ENCODE results near the gene NCBP2.

The NCBP2 gene

DNA sequence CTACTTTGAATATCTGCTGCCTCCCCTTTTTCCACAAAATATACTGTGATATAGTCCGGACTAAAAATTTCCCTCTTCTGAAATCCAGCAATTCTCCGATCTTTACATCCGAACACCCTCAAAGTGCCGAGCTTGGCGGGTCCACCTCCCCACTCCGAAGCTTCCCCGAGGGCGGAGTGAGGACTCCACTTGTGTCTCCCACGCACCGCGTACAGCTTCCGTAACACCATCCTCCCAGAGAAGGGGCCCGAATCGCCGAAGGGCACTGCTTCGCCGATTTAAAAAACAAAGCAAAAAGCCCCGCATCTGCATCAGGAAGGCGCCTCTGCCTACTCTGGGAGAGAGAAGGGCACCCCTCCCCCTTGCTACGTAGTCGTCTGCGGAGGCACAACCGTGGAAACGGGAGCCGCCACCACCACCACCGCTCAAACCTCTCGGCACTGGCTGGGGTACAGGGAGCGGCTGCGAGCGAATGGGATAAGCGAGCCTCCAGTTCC, 551 bp downstream of the NCBP2 start:
- H3K4me2 ChIP-seq: peak overlapping the region; percentile 73
- no peaks in the 10 kb centered on the region for H3K27me3 ChIP-seq (ENCODE audit: insufficient read depth, low read depth)
- peak overlapping the region; percentile 78 for H2AFZ ChIP-seq (ENCODE audit: low read depth)
- peaks cover 14% of the 10 kb centered on the region; the same call in 1 of the 2 replicates for H3K36me3 ChIP-seq (ENCODE audit: insufficient read depth)
- H3K9ac ChIP-seq: peak overlapping the region; percentile 92
- H3K4me1 ChIP-seq (ENCODE audit: low read depth, poor library complexity, severe bottlenecking): peaks cover 20% of the 10 kb centered on the region
- TF ChIP-seq, protein P1, sequence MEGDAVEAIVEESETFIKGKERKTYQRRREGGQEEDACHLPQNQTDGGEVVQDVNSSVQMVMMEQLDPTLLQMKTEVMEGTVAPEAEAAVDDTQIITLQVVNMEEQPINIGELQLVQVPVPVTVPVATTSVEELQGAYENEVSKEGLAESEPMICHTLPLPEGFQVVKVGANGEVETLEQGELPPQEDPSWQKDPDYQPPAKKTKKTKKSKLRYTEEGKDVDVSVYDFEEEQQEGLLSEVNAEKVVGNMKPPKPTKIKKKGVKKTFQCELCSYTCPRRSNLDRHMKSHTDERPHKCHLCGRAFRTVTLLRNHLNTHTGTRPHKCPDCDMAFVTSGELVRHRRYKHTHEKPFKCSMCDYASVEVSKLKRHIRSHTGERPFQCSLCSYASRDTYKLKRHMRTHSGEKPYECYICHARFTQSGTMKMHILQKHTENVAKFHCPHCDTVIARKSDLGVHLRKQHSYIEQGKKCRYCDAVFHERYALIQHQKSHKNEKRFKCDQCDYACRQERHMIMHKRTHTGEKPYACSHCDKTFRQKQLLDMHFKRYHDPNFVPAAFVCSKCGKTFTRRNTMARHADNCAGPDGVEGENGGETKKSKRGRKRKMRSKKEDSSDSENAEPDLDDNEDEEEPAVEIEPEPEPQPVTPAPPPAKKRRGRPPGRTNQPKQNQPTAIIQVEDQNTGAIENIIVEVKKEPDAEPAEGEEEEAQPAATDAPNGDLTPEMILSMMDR (conservative IDR thresholded peaks at IDR 0.05; ENCODE audit: low read depth, low read length): no peak
- H3K79me2 ChIP-seq (ENCODE audit: insufficient read depth, low read depth): peaks cover 69% of the 10 kb centered on the region
- peak overlapping the region; percentile 92 for H3K27ac ChIP-seq
- peak overlapping the region; percentile 85 for H3K4me3 ChIP-seq (IDR thresholded peaks at IDR 0.05; ENCODE audit: insufficient read depth, low read depth, low read length)
- no peaks in the 10 kb centered on the region for H4K20me1 ChIP-seq (ENCODE audit: insufficient read depth)

DNA sequence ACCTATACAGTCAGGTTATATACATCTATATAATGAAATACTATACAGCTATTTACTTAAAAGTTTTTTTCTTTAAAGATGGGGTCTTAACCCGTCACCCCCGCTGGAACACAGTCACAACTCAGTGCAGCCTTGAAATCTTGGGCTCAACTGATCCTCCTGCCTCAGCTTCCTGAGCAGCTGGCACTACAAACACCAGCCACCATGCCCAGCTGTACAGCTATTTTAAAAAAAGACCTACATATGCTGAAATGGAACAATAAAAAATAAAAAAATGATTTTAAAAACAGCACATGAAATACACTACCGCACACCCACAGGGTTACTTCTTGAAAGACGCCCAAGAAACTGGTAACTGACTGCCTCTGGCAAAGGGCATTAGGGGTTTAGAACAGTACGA, 3.8 kb downstream of the NCBP2 start:
- Histone ChIP-seq H3K36me3 (ENCODE audit: insufficient read depth) (peaks cover 14% of the 10 kb centered on the region; the same call in 1 of the 2 replicates), H4K20me1 (ENCODE audit: insufficient read depth) (no peaks in the 10 kb centered on the region), H2AFZ (ENCODE audit: low read depth) (no peak overlapping the region), H3K79me2 (ENCODE audit: insufficient read depth, low read depth) (peaks cover 54% of the 10 kb centered on the region), H3K4me2 (no peak overlapping the region), H3K4me3 (IDR thresholded peaks at IDR 0.05; ENCODE audit: insufficient read depth, low read depth, low read length) (no peak overlapping the region), H3K27ac (no peak overlapping the region), H3K4me1 (ENCODE audit: low read depth, poor library complexity, severe bottlenecking) (peaks cover 20% of the 10 kb centered on the region), H3K27me3 (ENCODE audit: insufficient read depth, low read depth) (no peaks in the 10 kb centered on the region), H3K9ac (no peak overlapping the region)
- TF ChIP-seq, protein P1 (conservative IDR thresholded peaks at IDR 0.05; ENCODE audit: low read depth, low read length): no peak

DNA sequence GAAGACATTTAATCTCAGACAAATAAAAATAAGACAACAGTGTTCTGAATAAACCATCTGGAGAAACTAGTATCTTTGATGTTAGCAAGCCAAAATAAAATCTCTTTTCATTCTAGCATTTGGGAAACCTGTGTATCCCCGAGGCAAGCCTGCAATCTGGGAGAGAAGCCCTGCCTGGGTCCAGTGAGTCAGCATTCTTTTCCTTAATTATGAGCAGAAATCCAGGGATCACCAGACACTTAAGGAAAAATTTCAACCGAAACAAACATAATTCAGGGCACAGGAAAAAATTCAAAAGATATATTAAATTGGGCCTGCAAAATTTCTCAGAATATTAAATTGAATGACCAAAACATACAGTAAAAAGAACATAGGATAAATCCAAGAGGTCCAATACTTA, 4.2 kb downstream of the NCBP2 start:
- Histone ChIP-seq H3K27ac (no peak overlapping the region; the same call in 1 of the 2 replicates), H3K79me2 (ENCODE audit: insufficient read depth, low read depth) (peaks cover 50% of the 10 kb centered on the region), H2AFZ (ENCODE audit: low read depth) (no peak overlapping the region), H3K4me1 (ENCODE audit: low read depth, poor library complexity, severe bottlenecking) (peaks cover 20% of the 10 kb centered on the region), H3K4me2 (no peak overlapping the region), H3K4me3 (IDR thresholded peaks at IDR 0.05; ENCODE audit: insufficient read depth, low read depth, low read length) (no peak overlapping the region), H3K27me3 (ENCODE audit: insufficient read depth, low read depth) (no peaks in the 10 kb centered on the region), H4K20me1 (ENCODE audit: insufficient read depth) (no peaks in the 10 kb centered on the region), H3K36me3 (ENCODE audit: insufficient read depth) (peaks cover 14% of the 10 kb centered on the region; the same call in 1 of the 2 replicates), H3K9ac (no peak overlapping the region)
- TF ChIP-seq, protein P1 (conservative IDR thresholded peaks at IDR 0.05; ENCODE audit: low read depth, low read length): no peak

DNA sequence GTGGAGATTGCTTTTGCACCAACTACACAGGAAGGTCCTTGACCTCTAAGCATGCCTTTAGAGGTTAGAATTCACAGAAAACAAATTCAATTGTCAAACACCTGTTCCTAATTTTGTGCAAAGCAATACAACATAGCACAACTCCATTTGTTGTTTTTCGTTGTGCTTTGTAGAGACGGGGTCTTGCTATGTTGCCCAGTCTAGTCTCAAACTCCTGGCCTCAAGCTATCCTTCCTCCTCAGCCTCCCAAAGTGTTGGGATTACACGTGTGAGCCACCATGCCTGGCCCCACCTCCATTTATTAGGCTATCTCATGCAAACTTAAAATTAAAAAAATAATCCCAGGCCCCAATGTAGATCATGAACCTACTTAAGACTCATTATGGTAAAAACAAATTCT, 6.0 kb downstream of the NCBP2 start:
- Histone ChIP-seq H3K36me3 (ENCODE audit: insufficient read depth) (peaks cover 14% of the 10 kb centered on the region; the same call in 1 of the 2 replicates), H2AFZ (ENCODE audit: low read depth) (no peak overlapping the region), H4K20me1 (ENCODE audit: insufficient read depth) (no peaks in the 10 kb centered on the region), H3K79me2 (ENCODE audit: insufficient read depth, low read depth) (peaks cover 34% of the 10 kb centered on the region), H3K4me2 (no peak overlapping the region), H3K4me3 (IDR thresholded peaks at IDR 0.05; ENCODE audit: insufficient read depth, low read depth, low read length) (no peak overlapping the region), H3K27me3 (ENCODE audit: insufficient read depth, low read depth) (no peaks in the 10 kb centered on the region), H3K4me1 (ENCODE audit: low read depth, poor library complexity, severe bottlenecking) (peaks cover 18% of the 10 kb centered on the region), H3K27ac (no peak overlapping the region), H3K9ac (no peak overlapping the region)
- TF ChIP-seq, protein P1 (conservative IDR thresholded peaks at IDR 0.05; ENCODE audit: low read depth, low read length): no peak

Data from KMS-11 (cell line).